T-helper 2 cell treated with Interferon-gamma antibody and Interleukin-4, amounts not matched to agents 5 μg/mL and 100 μg/mL, for 36 hours (primary cell): ENCODE data around the gene CACNA1I.
A peak's percentile ranks its signal among the peaks of the same experiment; 100 is the strongest.

ENCODE experiments used
- DNase-seq: peaks from one replicate; pipeline ENCODE4 v3.0.0; 2021; ENCODE audit warnings: low spot score
- H3K27ac Mint-ChIP-seq: one replicate; pipeline ENCODE4 v1.8.0; 2021; ENCODE audit warnings: mild to moderate bottlenecking, mixed read lengths
- H3K27me3 Mint-ChIP-seq: one replicate; pipeline ENCODE4 v1.8.0; 2021; ENCODE audit warnings: low read depth, mixed read lengths
- H3K36me3 Mint-ChIP-seq: one replicate; pipeline ENCODE4 v1.8.0; 2021; ENCODE audit warnings: low read depth, mixed read lengths
- H3K4me1 Mint-ChIP-seq: one replicate; pipeline ENCODE4 v1.8.0; 2021; ENCODE audit warnings: low read depth, mixed read lengths
- H3K4me3 Mint-ChIP-seq: one replicate; pipeline ENCODE4 v1.8.0; 2022; ENCODE audit warnings: mild to moderate bottlenecking, moderate library complexity, mixed read lengths
- H3K9me3 Mint-ChIP-seq: one replicate; pipeline ENCODE4 v1.8.0; 2021; ENCODE audit warnings: mixed read lengths

CACNA1I gene

GRCh38 chr22:39547587-39547947 lies 23.0 kb upstream of the CACNA1I start:
- Mint-ChIP-seq H3K27me3 (peaks cover 44% of the 10 kb centered on the region), H3K4me3 (no peak overlapping the region), H3K27ac (no peak overlapping the region), H3K9me3 (no peaks in the 10 kb centered on the region), H3K4me1 (peaks cover 15% of the 10 kb centered on the region), H3K36me3 (no peaks in the 10 kb centered on the region)
- DNase-seq: no peak

- Mint-ChIP-seq H3K27me3 (peaks cover 51% of the 10 kb centered on the region), H3K9me3 (no peaks in the 10 kb centered on the region), H3K4me1 (peaks cover 2% of the 10 kb centered on the region), H3K27ac (no peak overlapping the region), H3K36me3 (no peaks in the 10 kb centered on the region), H3K4me3 (no peak overlapping the region)
- DNase-seq: no peak
Measured at GRCh38 chr22:39553429-39553828, 17.1 kb upstream of the CACNA1I start.

GRCh38 chr22:39554151-39554550 lies 16.4 kb upstream of the CACNA1I start:
- peaks cover 56% of the 10 kb centered on the region for H3K27me3 Mint-ChIP-seq

GRCh38 chr22:39556970-39557841 lies 13.3 kb upstream of the CACNA1I start:
- H3K4me3 Mint-ChIP-seq: peak overlapping the region; percentile 46
- peaks cover 62% of the 10 kb centered on the region for H3K27me3 Mint-ChIP-seq
- peaks cover 2% of the 10 kb centered on the region for H3K4me1 Mint-ChIP-seq
- H3K9me3 Mint-ChIP-seq: no peaks in the 10 kb centered on the region
- H3K27ac Mint-ChIP-seq: no peak overlapping the region
- DNase-seq: no peak
- H3K36me3 Mint-ChIP-seq: no peaks in the 10 kb centered on the region

More at GRCh38 chr22:39554151-39554550, 16.4 kb upstream of the CACNA1I start:
- Mint-ChIP-seq H3K27ac (no peak overlapping the region), H3K9me3 (no peaks in the 10 kb centered on the region), H3K4me3 (no peak overlapping the region), H3K36me3 (no peaks in the 10 kb centered on the region), H3K4me1 (peaks cover 2% of the 10 kb centered on the region)
- no peak for DNase-seq

- peaks cover 2% of the 10 kb centered on the region for H3K4me1 Mint-ChIP-seq
- no peaks in the 10 kb centered on the region for H3K9me3 Mint-ChIP-seq
- H3K36me3 Mint-ChIP-seq: no peaks in the 10 kb centered on the region
- no peak for DNase-seq
- H3K4me3 Mint-ChIP-seq: peak overlapping the region; percentile 60
- H3K27ac Mint-ChIP-seq: no peak overlapping the region
- peaks cover 56% of the 10 kb centered on the region for H3K27me3 Mint-ChIP-seq
Measured at GRCh38 chr22:39558254-39558727, 12.3 kb upstream of the CACNA1I start.

GRCh38 chr22:39558950-39559349 lies 11.6 kb upstream of the CACNA1I start:
- Mint-ChIP-seq H3K36me3 (no peaks in the 10 kb centered on the region), H3K4me1 (peaks cover 2% of the 10 kb centered on the region), H3K4me3 (no peak overlapping the region), H3K27me3 (peaks cover 52% of the 10 kb centered on the region), H3K9me3 (no peaks in the 10 kb centered on the region), H3K27ac (no peak overlapping the region)
- no peak for DNase-seq

GRCh38 chr22:39559456-39560105 lies 11.0 kb upstream of the CACNA1I start:
- H3K27me3 Mint-ChIP-seq: peaks cover 47% of the 10 kb centered on the region
- H3K9me3 Mint-ChIP-seq: no peaks in the 10 kb centered on the region
- no peaks in the 10 kb centered on the region for H3K36me3 Mint-ChIP-seq
- DNase-seq: no peak
- H3K27ac Mint-ChIP-seq: no peak overlapping the region
- H3K4me1 Mint-ChIP-seq: peaks cover 2% of the 10 kb centered on the region
- no peak overlapping the region for H3K4me3 Mint-ChIP-seq

GRCh38 chr22:39560127-39560526 lies 10.4 kb upstream of the CACNA1I start:
- no peaks in the 10 kb centered on the region for H3K36me3 Mint-ChIP-seq
- H3K4me1 Mint-ChIP-seq: peaks cover 2% of the 10 kb centered on the region
- peaks cover 46% of the 10 kb centered on the region for H3K27me3 Mint-ChIP-seq
- H3K9me3 Mint-ChIP-seq: no peaks in the 10 kb centered on the region
- no peak overlapping the region for H3K4me3 Mint-ChIP-seq
- DNase-seq: no peak
- no peak overlapping the region for H3K27ac Mint-ChIP-seq

- H3K27ac Mint-ChIP-seq: no peak overlapping the region
- no peak for DNase-seq
- H3K4me3 Mint-ChIP-seq: no peak overlapping the region
- H3K9me3 Mint-ChIP-seq: peaks cover 5% of the 10 kb centered on the region
- peaks cover 24% of the 10 kb centered on the region for H3K27me3 Mint-ChIP-seq
- peaks cover 9% of the 10 kb centered on the region for H3K4me1 Mint-ChIP-seq
- H3K36me3 Mint-ChIP-seq: peaks cover 3% of the 10 kb centered on the region
Measured at GRCh38 chr22:39562839-39563489, 7.6 kb upstream of the CACNA1I start.

- peaks cover 3% of the 10 kb centered on the region for H3K36me3 Mint-ChIP-seq
- H3K4me1 Mint-ChIP-seq: peaks cover 11% of the 10 kb centered on the region
- peaks cover 5% of the 10 kb centered on the region for H3K9me3 Mint-ChIP-seq
- H3K27me3 Mint-ChIP-seq: peaks cover 18% of the 10 kb centered on the region
- no peak overlapping the region for H3K27ac Mint-ChIP-seq
- DNase-seq: no peak
- H3K4me3 Mint-ChIP-seq: no peak overlapping the region
Measured at GRCh38 chr22:39563571-39564428, 6.8 kb upstream of the CACNA1I start.

- peaks cover 3% of the 10 kb centered on the region for H3K36me3 Mint-ChIP-seq
- peaks cover 11% of the 10 kb centered on the region for H3K4me1 Mint-ChIP-seq
- H3K9me3 Mint-ChIP-seq: peaks cover 5% of the 10 kb centered on the region
- no peak for DNase-seq
- no peak overlapping the region for H3K4me3 Mint-ChIP-seq
- peak overlapping the region; percentile 5 for H3K27ac Mint-ChIP-seq
- H3K27me3 Mint-ChIP-seq: peaks cover 7% of the 10 kb centered on the region
Measured at GRCh38 chr22:39565414-39565944, 5.1 kb upstream of the CACNA1I start.

GRCh38 chr22:39567135-39567946 lies 3.2 kb upstream of the CACNA1I start:
- peaks cover 11% of the 10 kb centered on the region for H3K4me1 Mint-ChIP-seq
- DNase-seq: no peak
- peaks cover 3% of the 10 kb centered on the region for H3K36me3 Mint-ChIP-seq
- H3K27me3 Mint-ChIP-seq: peaks cover 4% of the 10 kb centered on the region
- H3K9me3 Mint-ChIP-seq: peaks cover 5% of the 10 kb centered on the region
- H3K4me3 Mint-ChIP-seq: peak overlapping the region; percentile 49
- peak overlapping the region; percentile 59 for H3K27ac Mint-ChIP-seq
